ENCODE data around the gene LONP2.

DNA sequence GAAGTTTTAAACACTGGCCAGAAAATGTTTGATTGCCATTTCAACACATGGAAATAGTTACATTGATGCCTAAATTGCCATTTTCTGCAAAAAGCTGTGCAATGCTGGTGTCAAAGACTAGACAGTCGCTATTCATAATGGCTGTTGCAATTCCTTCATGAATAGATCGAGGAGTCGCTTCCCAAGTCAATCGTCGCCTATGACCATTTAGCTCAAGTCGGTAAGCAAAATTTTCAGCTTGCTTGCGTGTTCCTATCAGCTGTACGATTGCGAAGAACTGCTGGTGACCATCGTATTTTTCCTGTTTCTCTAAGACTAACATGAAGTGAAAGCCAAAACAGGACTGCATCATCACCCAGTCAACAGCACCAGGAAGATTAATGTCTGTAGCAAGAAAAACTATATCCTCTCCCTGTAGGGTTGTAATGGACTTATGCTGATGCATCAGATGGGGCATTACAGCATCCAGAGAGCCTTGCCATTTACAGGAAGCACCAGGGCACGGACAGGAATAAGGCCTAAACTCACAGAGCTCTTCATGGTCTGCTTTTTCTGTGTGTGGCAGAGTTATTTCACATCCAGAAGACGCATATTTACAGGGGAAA, 117.5 kb downstream of the LONP2 start:
- TF ChIP-seq TAF1 (IDR thresholded peaks at IDR 0.05; ENCODE audit: borderline replicate concordance, low read depth, low read length) = no peak
- no peak for TF ChIP-seq POLR2A (IDR thresholded peaks at IDR 0.05; ENCODE audit: low read depth, low read length)

Measured in GM12892 (cell line).